ENCODE data around the gene PIGT. TPM values are rescaled to one million over a fixed set of nuclear protein-coding genes. Genes with fewer than 3 reads are reported as not detected.

PIGT gene
- total and polyA plus RNA-seq, 5 donors from 2014 or later = 80.3 to 137 (median 93.1) TPM

- peaks cover 8 to 15% of the 10 kb centered on the region in 2 experiments for H3K9me3 ChIP-seq (ENCODE audit: control insufficient read depth in 2 of 2, low read length in 2 of 2)
- peaks cover 3 to 24% (median 11%) of the 10 kb centered on the region in 7 donors for H3K9me3 Mint-ChIP-seq
- H3K4me3 Mint-ChIP-seq = peak overlapping the region in 1 of 4 donors; percentile 22
- no peaks in the 10 kb centered on the region for H3K36me3 ChIP-seq (ENCODE audit: control insufficient read depth, insufficient read depth, low read length)
- H3K27me3 ChIP-seq (ENCODE audit: control insufficient read depth, insufficient read depth, low read length) = no peaks in the 10 kb centered on the region
- DNase-seq (no peak), ATAC-seq (ENCODE audit: low read depth in 2 of 2) (no peak)
- H3K27ac ChIP-seq (ENCODE audit: insufficient read depth, low read length, poor library complexity, severe bottlenecking) = no peak overlapping the region
- H3K27ac Mint-ChIP-seq = no peak overlapping the region
- H3K4me1 Mint-ChIP-seq = peaks cover 0 to 18% (median 4%) of the 10 kb centered on the region in 4 donors
- H3K4me3 ChIP-seq (ENCODE audit: low read depth, low read length) = no peak overlapping the region
- H3K4me1 ChIP-seq (ENCODE audit: control insufficient read depth, insufficient read depth, low read length, poor library complexity, severe bottlenecking) = peaks cover 23% of the 10 kb centered on the region
- peaks cover 5% of the 10 kb centered on the region for H3K36me3 Mint-ChIP-seq
- H3K27me3 Mint-ChIP-seq = no peaks in the 10 kb centered on the region
Observed at GRCh38 chr20:45402946-45403345, 13.0 kb upstream of the PIGT start.

GRCh38 chr20:45404438-45404837 is 11.5 kb upstream of the PIGT start:
- no peaks in the 10 kb centered on the region for H3K36me3 ChIP-seq (ENCODE audit: control insufficient read depth, insufficient read depth, low read length)
- no peaks in the 10 kb centered on the region for H3K27me3 Mint-ChIP-seq
- ATAC-seq (ENCODE audit: low read depth in 2 of 2) (no peak), DNase-seq (no peak)
- H3K27ac ChIP-seq (ENCODE audit: insufficient read depth, low read length, poor library complexity, severe bottlenecking) = no peak overlapping the region
- H3K4me1 ChIP-seq (ENCODE audit: control insufficient read depth, insufficient read depth, low read length, poor library complexity, severe bottlenecking) = peaks cover 23% of the 10 kb centered on the region
- no peaks in the 10 kb centered on the region for H3K27me3 ChIP-seq (ENCODE audit: control insufficient read depth, insufficient read depth, low read length)
- H3K4me3 ChIP-seq (ENCODE audit: low read depth, low read length) = no peak overlapping the region
- H3K9me3 Mint-ChIP-seq = peaks cover 3 to 22% (median 11%) of the 10 kb centered on the region in 7 donors
- H3K36me3 Mint-ChIP-seq = peaks cover 5% of the 10 kb centered on the region
- H3K27ac Mint-ChIP-seq = peak overlapping the region; percentile 32 to 86 (median 78)
- H3K4me3 Mint-ChIP-seq = peak overlapping the region; percentile 80 to 86 (median 82)
- H3K4me1 Mint-ChIP-seq = peaks cover 0 to 23% (median 5%) of the 10 kb centered on the region in 4 donors
- peaks cover 8 to 15% of the 10 kb centered on the region in 2 experiments for H3K9me3 ChIP-seq (ENCODE audit: control insufficient read depth in 2 of 2, low read length in 2 of 2)

- H3K27ac ChIP-seq (ENCODE audit: insufficient read depth, low read length, poor library complexity, severe bottlenecking) = peak overlapping the region; percentile 70
- peaks cover under 1 to 7% of the 10 kb centered on the region in 2 experiments for H3K9me3 ChIP-seq (ENCODE audit: control insufficient read depth in 2 of 2, low read length in 2 of 2)
- H3K27ac Mint-ChIP-seq = peak overlapping the region; percentile 71 to 91 (median 86)
- no peaks in the 10 kb centered on the region for H3K27me3 Mint-ChIP-seq
- DNase-seq (peak in 1 of 3 donors; percentile 23), ATAC-seq (ENCODE audit: low read depth in 2 of 2) (peak in 1 of 2 donors; percentile 7)
- no peaks in the 10 kb centered on the region for H3K36me3 Mint-ChIP-seq
- H3K4me3 Mint-ChIP-seq = peak overlapping the region; percentile 81 to 86 (median 84)
- H3K36me3 ChIP-seq (ENCODE audit: control insufficient read depth, insufficient read depth, low read length) = peaks cover 5% of the 10 kb centered on the region
- peaks cover 0 to 23% (median 5%) of the 10 kb centered on the region in 4 donors for H3K4me1 Mint-ChIP-seq
- H3K4me3 ChIP-seq (ENCODE audit: low read depth, low read length) = peak overlapping the region; percentile 67
- H3K9me3 Mint-ChIP-seq = peaks cover 3 to 12% (median 7%) of the 10 kb centered on the region in 7 donors
- H3K4me1 ChIP-seq (ENCODE audit: control insufficient read depth, insufficient read depth, low read length, poor library complexity, severe bottlenecking) = peaks cover 23% of the 10 kb centered on the region
- H3K27me3 ChIP-seq (ENCODE audit: control insufficient read depth, insufficient read depth, low read length) = no peaks in the 10 kb centered on the region
Observed at GRCh38 chr20:45405571-45406259, 10.2 kb upstream of the PIGT start.

GRCh38 chr20:45406260-45407066 is 9.5 kb upstream of the PIGT start:
- H3K4me1 ChIP-seq (ENCODE audit: control insufficient read depth, insufficient read depth, low read length, poor library complexity, severe bottlenecking) = peaks cover 23% of the 10 kb centered on the region
- H3K9me3 ChIP-seq (ENCODE audit: control insufficient read depth in 2 of 2, low read length in 2 of 2) = no peaks in the 10 kb centered on the region
- Mint-ChIP-seq H3K4me1 (peaks cover 0 to 23% (median 5%) of the 10 kb centered on the region in 4 donors), H3K27me3 (no peaks in the 10 kb centered on the region), H3K4me3 (peak overlapping the region; percentile 81 to 89 (median 87)), H3K36me3 (no peaks in the 10 kb centered on the region), H3K27ac (peak overlapping the region; percentile 76 to 91 (median 84)), H3K9me3 (peaks cover 2 to 8% (median 4%) of the 10 kb centered on the region in 7 donors)
- peaks cover 5% of the 10 kb centered on the region for H3K36me3 ChIP-seq (ENCODE audit: control insufficient read depth, insufficient read depth, low read length)
- H3K4me3 ChIP-seq (ENCODE audit: low read depth, low read length) = no peak overlapping the region
- no peaks in the 10 kb centered on the region for H3K27me3 ChIP-seq (ENCODE audit: control insufficient read depth, insufficient read depth, low read length)
- peak; percentile 36 to 40 for ATAC-seq (ENCODE audit: low read depth in 2 of 2)
- DNase-seq = peak; percentile 7 to 45 (median 43)
- peak overlapping the region; percentile 70 for H3K27ac ChIP-seq (ENCODE audit: insufficient read depth, low read length, poor library complexity, severe bottlenecking)

- Histone ChIP-seq H3K27me3 (ENCODE audit: control insufficient read depth, insufficient read depth, low read length) (no peaks in the 10 kb centered on the region), H3K9me3 (ENCODE audit: control insufficient read depth in 2 of 2, low read length in 2 of 2) (no peaks in the 10 kb centered on the region), H3K27ac (ENCODE audit: insufficient read depth, low read length, poor library complexity, severe bottlenecking) (peak overlapping the region; percentile 70), H3K4me3 (ENCODE audit: low read depth, low read length) (peak overlapping the region; percentile 26), H3K4me1 (ENCODE audit: control insufficient read depth, insufficient read depth, low read length, poor library complexity, severe bottlenecking) (peaks cover 23% of the 10 kb centered on the region), H3K36me3 (ENCODE audit: control insufficient read depth, insufficient read depth, low read length) (peaks cover 5% of the 10 kb centered on the region)
- peaks cover 0 to 5% (median 0%) of the 10 kb centered on the region in 7 donors for H3K9me3 Mint-ChIP-seq
- peak overlapping the region; percentile 76 to 89 (median 87) for H3K4me3 Mint-ChIP-seq
- peak in 1 of 2 donors; percentile 11 for ATAC-seq (ENCODE audit: low read depth in 2 of 2)
- peak overlapping the region; percentile 38 to 90 (median 76) for H3K27ac Mint-ChIP-seq
- H3K4me1 Mint-ChIP-seq = peaks cover 0 to 23% (median 5%) of the 10 kb centered on the region in 4 donors
- peak in 2 of 3 donors; percentile 2 to 8 for DNase-seq
- no peaks in the 10 kb centered on the region for H3K27me3 Mint-ChIP-seq
- peaks cover 5% of the 10 kb centered on the region for H3K36me3 Mint-ChIP-seq
Observed at GRCh38 chr20:45407067-45407745, 8.7 kb upstream of the PIGT start.

- Mint-ChIP-seq H3K4me3 (peak within 1 kb of the TSS; percentile 76 to 89 (median 87)), H3K4me1 (peaks cover 0 to 23% (median 5%) of the 10 kb centered on the region in 4 donors), H3K9me3 (no peaks in the 10 kb centered on the region), H3K27me3 (no peaks in the 10 kb centered on the region), H3K36me3 (peaks cover 6% of the 10 kb centered on the region), H3K27ac (peak within 1 kb of the TSS; percentile 38 to 90 (median 76))
- H3K9me3 ChIP-seq (ENCODE audit: control insufficient read depth in 2 of 2, low read length in 2 of 2) = no peaks in the 10 kb centered on the region
- H3K27me3 ChIP-seq (ENCODE audit: control insufficient read depth, insufficient read depth, low read length) = no peaks in the 10 kb centered on the region
- DNase-seq = peak in 2 of 3 donors; percentile 8 to 11
- peaks cover 23% of the 10 kb centered on the region for H3K4me1 ChIP-seq (ENCODE audit: control insufficient read depth, insufficient read depth, low read length, poor library complexity, severe bottlenecking)
- H3K4me3 ChIP-seq (ENCODE audit: low read depth, low read length) = peak within 1 kb of the TSS; percentile 26
- H3K36me3 ChIP-seq (ENCODE audit: control insufficient read depth, insufficient read depth, low read length) = peaks cover 5% of the 10 kb centered on the region
- ATAC-seq (ENCODE audit: low read depth in 2 of 2) = no peak
- peak within 1 kb of the TSS; percentile 70 for H3K27ac ChIP-seq (ENCODE audit: insufficient read depth, low read length, poor library complexity, severe bottlenecking)
Observed at GRCh38 chr20:45407783-45408645, 7.9 kb upstream of the PIGT start, which contains the start of gene DBNDD2. Gene DBNDD2, plus strand, starts transcription at chr20:45408289. Its CDS starts 179 bp downstream, at chr20:45408468.
